Spleen (tissue), 7 donors: Measurements from ENCODE around the gene SH3BGR.

ENCODE experiments used
- CTCF ChIP-seq, 11 experiments: fragments of 200-600 bp in 7 of 11; fragments of 450-650 bp in 4 of 11; sonication (generic) in 4 of 11; IDR thresholded peaks in 8 of 11; conservative IDR thresholded peaks in 3 of 11; 1 replicate in 7 of 11; 2 replicates in 4 of 11; pipeline versions ENCODE4 v1.4.0 to v1.8.0; 2016 to 2021; ENCODE audit warnings: antibody characterized with exemption in 11 of 11, inconsistent platforms in 4 of 11, mild to moderate bottlenecking in 1 of 11
- POLR2A ChIP-seq, 3 donors: fragments of 450-650 bp; IDR thresholded peaks; one replicate each; pipeline ENCODE4 v1.5.1; 2017; ENCODE audit warnings: antibody characterized with exemption in 3 of 3, mild to moderate bottlenecking in 1 of 3
- donor health status: DM: no; HTN: no; CAD: no; lungs with moderate emphysema.
- donor health status: DM: no; HTN: no; CAD: no.
- donor health status: DM: no; HTN: no; CAD: no.

DNA sequence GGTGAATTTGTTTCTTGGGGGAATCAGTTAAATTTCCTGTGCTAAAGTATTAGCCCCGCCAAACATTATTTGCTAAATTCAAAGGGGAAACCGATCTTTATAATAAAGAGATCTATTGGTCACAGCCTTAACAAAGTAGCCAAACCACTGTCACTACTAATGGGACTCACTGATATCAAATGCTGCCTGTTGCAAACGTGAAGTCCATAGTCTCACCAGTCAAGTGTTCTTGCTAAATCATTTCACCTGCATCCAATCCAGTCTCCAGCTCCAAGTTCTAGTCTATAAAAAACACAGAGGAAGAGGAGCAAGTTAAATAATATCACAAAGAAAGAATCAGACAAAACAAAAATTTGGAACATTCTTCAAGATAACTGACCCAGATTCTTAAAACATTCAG lies 30.1 kb downstream of the SH3BGR start:
- TF ChIP-seq CTCF (IDR thresholded peaks at IDR 0.05 in 8 of 11, conservative IDR thresholded peaks at IDR 0.05 in 3 of 11), result no peak
- TF ChIP-seq POLR2A (IDR thresholded peaks at IDR 0.05), result no peak
